Stimulated activated CD8-positive, alpha-beta memory T cell treated with anti-CD3 and anti-CD28 coated beads, Interleukin-4, amount 100 ng/mL, for 48 hours (primary cell): ENCODE measurements around the gene RBM43.
"Not testable (repeated sequence)": the region's sequence is repeated elsewhere in the genome, so short reads cannot be mapped to it uniquely, and the experiment has no call there.

Source experiments
- DNase-seq: peaks from one replicate; pipeline ENCODE4 v3.0.0-alpha.2; 2020

Gene RBM43

GRCh38 chr2:151261231-151261976 lies at the start of gene RBM43:
Gene RBM43, minus strand, starts transcription at chr2:151261863. Its CDS starts 136 bp downstream, at chr2:151261727.
- peak; percentile 83 for DNase-seq

GRCh38 chr2:151310313-151310712 lies 48.6 kb upstream of the RBM43 start:
- not testable (repeated sequence) for DNase-seq

- DNase-seq, result no peak
Measured at GRCh38 chr2:151306621-151307020, 45.0 kb upstream of the RBM43 start.

- DNase-seq, result no peak
Measured at GRCh38 chr2:151305129-151305691, 43.5 kb upstream of the RBM43 start.

- DNase-seq, result no peak
Measured at GRCh38 chr2:151302879-151303278, 41.2 kb upstream of the RBM43 start.

- DNase-seq, result no peak
Measured at GRCh38 chr2:151302404-151302803, 40.7 kb upstream of the RBM43 start.

- DNase-seq, result no peak
Measured at GRCh38 chr2:151299920-151300539, 38.4 kb upstream of the RBM43 start.

- DNase-seq, result no peak
Measured at GRCh38 chr2:151297882-151298281, 36.2 kb upstream of the RBM43 start.

GRCh38 chr2:151295926-151296325 lies 34.3 kb upstream of the RBM43 start:
- DNase-seq, result not testable (repeated sequence)

GRCh38 chr2:151292546-151292945 lies 30.9 kb upstream of the RBM43 start:
- no peak for DNase-seq

- DNase-seq, result no peak
Measured at GRCh38 chr2:151292141-151292540, 30.5 kb upstream of the RBM43 start.

- no peak for DNase-seq
Measured at GRCh38 chr2:151291224-151291623, 29.6 kb upstream of the RBM43 start.

- peak; percentile 40 for DNase-seq
Measured at GRCh38 chr2:151289972-151290866, 28.6 kb upstream of the RBM43 start.

GRCh38 chr2:151287513-151288250 lies 26.0 kb upstream of the RBM43 start:
- no peak for DNase-seq

GRCh38 chr2:151282401-151282800 lies 20.7 kb upstream of the RBM43 start:
- no peak for DNase-seq

- DNase-seq, result no peak
Measured at GRCh38 chr2:151280271-151280670, 18.6 kb upstream of the RBM43 start.

- DNase-seq, result no peak
Measured at GRCh38 chr2:151278487-151278886, 16.8 kb upstream of the RBM43 start.

GRCh38 chr2:151277067-151277466 lies 15.4 kb upstream of the RBM43 start:
- no peak for DNase-seq

GRCh38 chr2:151275291-151275690 lies 13.6 kb upstream of the RBM43 start:
- DNase-seq, result no peak

- no peak for DNase-seq
Measured at GRCh38 chr2:151271824-151272223, 10.2 kb upstream of the RBM43 start.

- no peak for DNase-seq
Measured at GRCh38 chr2:151269798-151270568, 8.3 kb upstream of the RBM43 start.

- no peak for DNase-seq
Measured at GRCh38 chr2:151268085-151268484, 6.4 kb upstream of the RBM43 start.
